HG03439 (cell line): ENCODE measurements around the gene USP36.
"Not testable (repeated sequence)": the region's sequence is repeated elsewhere in the genome, so short reads cannot be mapped to it uniquely, and the experiment has no call there.

ENCODE experiments used
- ATAC-seq: cut with Tn5 transposase; IDR thresholded peaks from one replicate; pipeline ENCODE4 v1.9.1; 2021; ENCODE audit warnings: mild to moderate bottlenecking, moderate library complexity; ENCODE audit not compliant: unreplicated experiment

Gene USP36

GRCh38 chr17:78840780-78841611 is at the start of gene USP36:
TSS of gene USP36 (minus strand) at chr17:78840814. CDS start at chr17:78836363, 4,451 bp downstream.
- peak; percentile 86 for ATAC-seq

GRCh38 chr17:78890096-78890495 is 49.5 kb upstream of the USP36 start:
- not testable (repeated sequence) for ATAC-seq

GRCh38 chr17:78889531-78889930 is 48.9 kb upstream of the USP36 start:
- no peak for ATAC-seq

GRCh38 chr17:78888941-78889518 is 48.4 kb upstream of the USP36 start:
- ATAC-seq: no peak

GRCh38 chr17:78886954-78887353 is 46.3 kb upstream of the USP36 start:
- no peak for ATAC-seq

GRCh38 chr17:78885956-78886355 is 45.3 kb upstream of the USP36 start:
- ATAC-seq: no peak

GRCh38 chr17:78884876-78885667 is 44.5 kb upstream of the USP36 start:
- no peak for ATAC-seq

- no peak for ATAC-seq
These were observed 43.7 kb upstream of the USP36 start for GRCh38 chr17:78884148-78884825.

- no peak for ATAC-seq
These were observed 43.0 kb upstream of the USP36 start for GRCh38 chr17:78883533-78884131.

- ATAC-seq: no peak
These were observed 42.5 kb upstream of the USP36 start for GRCh38 chr17:78883089-78883532.

GRCh38 chr17:78882540-78883088 is 42.0 kb upstream of the USP36 start:
- ATAC-seq: no peak

- ATAC-seq: no peak
These were observed 39.1 kb upstream of the USP36 start for GRCh38 chr17:78879635-78880186.

GRCh38 chr17:78878871-78879527 is 38.4 kb upstream of the USP36 start:
- no peak for ATAC-seq

GRCh38 chr17:78878261-78878660 is 37.6 kb upstream of the USP36 start:
- no peak for ATAC-seq

- not testable (repeated sequence) for ATAC-seq
These were observed 36.4 kb upstream of the USP36 start for GRCh38 chr17:78876954-78877517.

GRCh38 chr17:78876094-78876597 is 35.5 kb upstream of the USP36 start:
- ATAC-seq: no peak

- ATAC-seq: no peak
These were observed 34.9 kb upstream of the USP36 start for GRCh38 chr17:78875363-78876093.
